Parathyroid adenoma (tissue), 2 donors: ENCODE measurements around the gene ASB11.

Experiments used
- H2AFZ ChIP-seq: fragments of 300-600 bp; sonication (generic); one replicate; pipeline ENCODE4 v1.7.0; 2017; ENCODE audit warnings: antibody characterized with exemption, mild to moderate bottlenecking
- H3K27ac ChIP-seq: fragments of 300-600 bp; sonication (generic); one replicate; pipeline ENCODE4 v1.7.0; 2017
- H3K27me3 ChIP-seq: fragments of 300-600 bp; sonication (generic); one replicate; pipeline ENCODE4 v1.7.0; 2017; ENCODE audit warnings: low read length; ENCODE audit not compliant: control insufficient read depth, insufficient read depth
- H3K36me3 ChIP-seq: fragments of 300-600 bp; sonication (generic); one replicate; pipeline ENCODE4 v1.7.0; 2017; ENCODE audit warnings: low read length; ENCODE audit not compliant: control insufficient read depth, insufficient read depth
- H3K4me1 ChIP-seq: fragments of 300-600 bp; sonication (generic); one replicate; pipeline ENCODE4 v1.7.0; 2017; ENCODE audit warnings: control low read depth
- H3K4me2 ChIP-seq: fragments of 300-600 bp; sonication (generic); one replicate; pipeline ENCODE4 v1.7.0; 2017; ENCODE audit warnings: low read length
- H3K4me3 ChIP-seq: fragments of 300-600 bp; sonication (generic); one replicate; pipeline ENCODE4 v1.7.0; 2017; ENCODE audit warnings: low read depth, low read length
- H3K79me2 ChIP-seq: fragments of 300-600 bp; sonication (generic); one replicate; pipeline ENCODE4 v1.7.0; 2017; ENCODE audit warnings: control low read depth
- H3K9ac ChIP-seq: fragments of 300-600 bp; sonication (generic); one replicate; pipeline ENCODE4 v1.7.0; 2017; ENCODE audit warnings: mild to moderate bottlenecking
- H3K9me3 ChIP-seq: fragments of 300-600 bp; sonication (generic); one replicate; pipeline ENCODE4 v1.7.0; 2017; ENCODE audit warnings: low read length; ENCODE audit not compliant: control insufficient read depth
- TF ChIP-seq, protein P1 (sequence below): fragments of 300-600 bp; sonication (generic); IDR thresholded peaks from one replicate; pipeline ENCODE4 v1.7.0; 2017; ENCODE audit warnings: antibody characterized with exemption, mild to moderate bottlenecking
- donor health status: primary hyperparathyroidism.

ASB11 gene

GRCh38 chrX:15242899-15243555 is 72.4 kb downstream of the ASB11 start:
- no peak overlapping the region for H3K4me3 ChIP-seq
- no peak overlapping the region for H3K27ac ChIP-seq
- TF ChIP-seq, protein P1, sequence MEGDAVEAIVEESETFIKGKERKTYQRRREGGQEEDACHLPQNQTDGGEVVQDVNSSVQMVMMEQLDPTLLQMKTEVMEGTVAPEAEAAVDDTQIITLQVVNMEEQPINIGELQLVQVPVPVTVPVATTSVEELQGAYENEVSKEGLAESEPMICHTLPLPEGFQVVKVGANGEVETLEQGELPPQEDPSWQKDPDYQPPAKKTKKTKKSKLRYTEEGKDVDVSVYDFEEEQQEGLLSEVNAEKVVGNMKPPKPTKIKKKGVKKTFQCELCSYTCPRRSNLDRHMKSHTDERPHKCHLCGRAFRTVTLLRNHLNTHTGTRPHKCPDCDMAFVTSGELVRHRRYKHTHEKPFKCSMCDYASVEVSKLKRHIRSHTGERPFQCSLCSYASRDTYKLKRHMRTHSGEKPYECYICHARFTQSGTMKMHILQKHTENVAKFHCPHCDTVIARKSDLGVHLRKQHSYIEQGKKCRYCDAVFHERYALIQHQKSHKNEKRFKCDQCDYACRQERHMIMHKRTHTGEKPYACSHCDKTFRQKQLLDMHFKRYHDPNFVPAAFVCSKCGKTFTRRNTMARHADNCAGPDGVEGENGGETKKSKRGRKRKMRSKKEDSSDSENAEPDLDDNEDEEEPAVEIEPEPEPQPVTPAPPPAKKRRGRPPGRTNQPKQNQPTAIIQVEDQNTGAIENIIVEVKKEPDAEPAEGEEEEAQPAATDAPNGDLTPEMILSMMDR, result peak; percentile 21
- H3K9ac ChIP-seq, result no peak overlapping the region
- H3K9me3 ChIP-seq, result no peaks in the 10 kb centered on the region
- H3K36me3 ChIP-seq, result no peaks in the 10 kb centered on the region
- no peak overlapping the region for H3K4me2 ChIP-seq
- H2AFZ ChIP-seq, result no peak overlapping the region
- no peaks in the 10 kb centered on the region for H3K4me1 ChIP-seq
- H3K79me2 ChIP-seq, result no peaks in the 10 kb centered on the region
- no peaks in the 10 kb centered on the region for H3K27me3 ChIP-seq

DNA sequence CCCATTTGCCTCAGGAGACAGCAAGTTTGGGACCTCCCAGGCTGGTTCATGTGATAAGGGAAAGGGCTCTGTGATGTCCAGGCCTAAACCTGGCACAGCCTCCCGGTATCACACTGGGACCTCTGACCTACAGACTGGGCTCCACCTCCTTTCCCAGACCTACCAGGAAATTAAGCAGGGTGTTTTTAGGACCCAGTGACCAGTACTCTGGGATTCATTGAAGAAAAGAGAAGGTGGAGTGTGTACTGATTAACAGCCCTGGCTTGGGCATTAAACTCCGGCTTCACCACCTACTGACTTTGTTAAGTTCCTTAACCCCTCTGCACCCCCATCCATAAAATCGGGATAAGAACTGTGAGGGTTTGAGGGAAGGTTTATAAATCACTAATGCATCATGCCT is 74.1 kb downstream of the ASB11 start:
- Histone ChIP-seq H2AFZ (no peak overlapping the region), H3K36me3 (no peaks in the 10 kb centered on the region), H3K79me2 (no peaks in the 10 kb centered on the region), H3K27me3 (no peaks in the 10 kb centered on the region), H3K9ac (no peak overlapping the region), H3K9me3 (no peaks in the 10 kb centered on the region), H3K4me1 (no peaks in the 10 kb centered on the region), H3K4me2 (no peak overlapping the region), H3K27ac (no peak overlapping the region), H3K4me3 (no peak overlapping the region)
- TF ChIP-seq, protein P1, result no peak

- H3K4me2 ChIP-seq, result no peak overlapping the region
- H3K9ac ChIP-seq, result no peak overlapping the region
- H3K9me3 ChIP-seq, result no peaks in the 10 kb centered on the region
- TF ChIP-seq, protein P1, result no peak
- H3K4me1 ChIP-seq, result no peaks in the 10 kb centered on the region
- no peak overlapping the region for H2AFZ ChIP-seq
- no peak overlapping the region for H3K27ac ChIP-seq
- H3K79me2 ChIP-seq, result no peaks in the 10 kb centered on the region
- no peak overlapping the region for H3K4me3 ChIP-seq
- H3K27me3 ChIP-seq, result no peaks in the 10 kb centered on the region
- H3K36me3 ChIP-seq, result no peaks in the 10 kb centered on the region
Observed at GRCh38 chrX:15240414-15240813, 75.0 kb downstream of the ASB11 start.

GRCh38 chrX:15236146-15236545 is 79.3 kb downstream of the ASB11 start:
- Histone ChIP-seq H3K79me2 (no peaks in the 10 kb centered on the region), H3K4me2 (no peak overlapping the region), H3K27me3 (no peaks in the 10 kb centered on the region), H3K4me3 (no peak overlapping the region), H3K36me3 (no peaks in the 10 kb centered on the region), H3K4me1 (no peaks in the 10 kb centered on the region), H3K9ac (no peak overlapping the region), H2AFZ (no peak overlapping the region), H3K27ac (no peak overlapping the region), H3K9me3 (no peaks in the 10 kb centered on the region)
- TF ChIP-seq, protein P1, result no peak

DNA sequence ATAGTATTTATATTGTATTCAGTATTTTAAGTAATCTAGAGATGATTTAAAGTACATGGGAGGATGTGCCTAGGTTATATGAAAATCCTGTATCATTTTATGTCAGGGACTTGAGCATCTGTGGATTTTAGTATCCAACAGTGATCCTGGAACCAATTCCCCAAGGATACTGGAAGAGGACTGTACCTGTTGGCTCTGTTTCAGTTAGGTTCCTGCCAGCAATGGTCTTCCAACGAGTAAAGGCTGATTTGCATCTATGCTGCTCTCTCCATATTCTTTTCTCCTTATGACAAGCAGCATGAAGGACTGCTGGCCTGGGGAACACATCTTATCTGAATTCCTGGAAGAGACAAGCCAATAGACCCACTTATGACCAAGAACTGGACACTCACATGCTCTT is 80.4 kb downstream of the ASB11 start:
- Histone ChIP-seq H3K27ac (no peak overlapping the region), H3K79me2 (no peaks in the 10 kb centered on the region), H3K36me3 (no peaks in the 10 kb centered on the region), H3K4me1 (no peaks in the 10 kb centered on the region), H3K27me3 (no peaks in the 10 kb centered on the region), H3K4me2 (no peak overlapping the region), H3K9me3 (no peaks in the 10 kb centered on the region), H3K4me3 (no peak overlapping the region), H3K9ac (no peak overlapping the region), H2AFZ (no peak overlapping the region)
- TF ChIP-seq, protein P1, result no peak
